ENCODE measurements around the gene RRAGD.
"Not testable (repeated sequence)": the region's sequence is repeated elsewhere in the genome, so short reads cannot be mapped to it uniquely, and the experiment has no call there.

RRAGD gene

GRCh38 chr6:89411145-89412070 lies 665 bp downstream of the RRAGD start:
- DNase-seq = peak; percentile 28

DNA sequence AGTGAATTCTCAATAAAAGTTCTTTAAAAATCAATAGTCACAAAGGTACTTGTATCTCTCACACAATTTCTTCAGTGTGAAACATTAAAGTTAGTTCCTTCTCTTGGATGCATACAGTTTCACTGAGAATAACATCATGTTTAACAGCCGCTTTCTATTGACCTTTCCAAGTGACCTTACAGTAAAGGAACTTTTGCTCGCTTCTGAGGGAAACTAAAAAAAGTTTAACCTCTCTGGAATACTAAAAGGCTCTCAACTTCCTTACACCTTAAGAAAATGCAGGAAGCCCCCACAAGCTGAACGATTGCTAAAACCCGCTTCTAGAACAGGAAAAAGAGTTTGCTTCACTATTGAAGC lies 1.3 kb downstream of the RRAGD start:
- no peak for DNase-seq

DNA sequence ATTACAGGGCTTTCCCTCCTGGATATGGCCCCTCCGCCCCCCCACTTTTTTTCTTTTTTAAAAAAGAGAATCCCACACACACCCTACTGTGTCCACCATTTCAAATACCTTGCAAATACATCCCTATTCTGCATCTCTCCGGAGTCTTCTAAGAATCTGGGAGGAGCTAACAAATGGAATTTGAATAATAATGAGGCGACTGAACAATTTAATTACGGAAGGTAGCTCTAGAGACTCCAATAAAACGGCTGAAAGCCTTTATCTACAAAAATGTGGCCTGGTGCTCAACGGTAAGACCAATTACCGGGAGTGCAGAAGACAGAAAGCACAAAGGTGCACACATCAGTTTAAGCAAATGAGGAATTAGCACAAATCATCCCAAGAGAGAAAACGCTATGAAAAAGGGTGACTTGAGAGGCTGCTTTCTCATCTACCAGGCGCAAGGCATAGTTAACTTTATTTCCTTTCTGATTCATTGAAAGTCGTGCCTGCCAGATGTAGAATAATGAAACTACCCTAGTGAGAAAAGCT lies 1.8 kb downstream of the RRAGD start:
- no peak for DNase-seq

- no peak for DNase-seq
Measured at GRCh38 chr6:89409461-89410035, 2.5 kb downstream of the RRAGD start.

GRCh38 chr6:89406141-89406540 lies 5.9 kb downstream of the RRAGD start:
- DNase-seq = no peak

DNA sequence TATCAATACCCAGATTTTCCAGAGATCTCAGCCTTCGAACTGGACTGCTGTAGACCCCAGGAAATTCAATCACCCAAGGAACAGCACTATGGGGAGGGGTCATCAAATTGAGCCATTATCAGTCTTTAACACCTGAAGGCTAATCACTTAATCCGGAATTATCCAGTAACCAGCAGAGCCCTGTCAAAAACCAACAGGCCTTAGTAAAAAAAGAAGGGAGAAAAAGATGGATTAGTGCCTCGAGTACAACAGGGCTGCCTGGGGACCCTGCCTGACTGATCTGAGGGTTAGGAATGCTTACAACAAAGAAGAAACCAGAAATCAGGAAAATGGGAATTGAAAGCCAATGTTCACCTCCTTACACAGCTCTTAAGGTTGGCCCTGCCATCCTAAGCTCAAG lies 7.6 kb downstream of the RRAGD start:
- no peak for DNase-seq

DNA sequence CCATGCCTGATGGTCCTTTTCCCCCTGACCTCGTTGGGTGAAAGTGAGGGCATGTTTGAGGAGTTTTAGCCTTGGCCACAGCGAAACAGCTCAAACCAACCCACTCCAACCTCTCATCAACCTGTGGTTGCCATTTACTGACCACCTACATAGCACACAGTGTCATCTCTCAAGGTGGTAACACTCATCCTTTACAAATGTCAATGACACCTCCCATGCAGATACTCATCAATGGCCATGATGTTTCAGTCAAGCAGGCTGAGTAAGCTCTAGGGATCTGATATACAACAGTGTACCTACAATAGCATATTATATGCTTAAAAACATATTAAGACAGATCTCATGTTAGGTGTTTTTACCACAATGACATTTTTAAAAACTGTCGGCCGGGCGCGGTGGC lies 9.3 kb downstream of the RRAGD start:
- no peak for DNase-seq

DNA sequence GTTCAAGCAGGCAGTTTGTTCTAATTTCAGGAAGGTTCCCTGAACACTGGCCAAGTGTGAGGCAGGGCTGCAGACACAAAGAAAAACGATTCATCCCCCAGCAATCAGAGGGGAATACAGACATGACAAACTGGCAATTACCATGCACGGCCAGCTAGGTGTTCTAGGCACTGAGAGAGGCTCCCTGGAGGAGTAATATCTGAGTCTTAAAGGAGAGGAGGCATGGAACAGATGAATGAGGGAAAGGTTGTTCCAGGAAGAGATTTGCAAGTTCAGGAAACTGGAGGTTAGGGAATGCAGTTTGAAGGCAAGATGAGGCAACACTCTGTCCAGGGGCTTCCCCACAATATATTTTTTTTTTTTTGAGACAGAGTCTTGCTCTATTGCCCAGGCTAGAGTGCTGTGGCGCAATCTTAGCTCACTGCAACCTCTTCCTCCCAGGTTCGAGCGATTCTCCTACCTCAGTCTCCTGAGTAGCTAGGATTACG lies 11.1 kb downstream of the RRAGD start:
- no peak for DNase-seq

DNA sequence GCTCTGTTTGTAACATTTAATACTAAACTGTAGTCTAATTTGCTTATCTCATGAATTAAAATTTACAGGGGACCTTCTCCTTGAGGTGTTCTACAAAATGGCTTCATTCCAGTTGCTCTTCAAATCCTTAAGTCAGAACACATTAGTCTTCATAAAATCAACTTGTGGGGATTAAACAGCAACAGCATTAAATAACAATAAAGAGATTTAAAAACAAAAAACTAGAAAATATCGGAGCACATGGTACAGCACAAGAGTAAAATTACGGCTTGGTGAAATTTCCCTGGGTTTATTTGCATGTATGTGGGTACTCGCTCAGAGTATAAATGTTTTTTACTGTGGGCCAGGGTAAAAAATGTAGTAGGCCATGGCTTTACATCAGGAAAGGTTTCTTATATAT lies 12.0 kb downstream of the RRAGD start:
- DNase-seq = no peak

GRCh38 chr6:89398762-89399525 lies 13.1 kb downstream of the RRAGD start:
- no peak for DNase-seq

DNA sequence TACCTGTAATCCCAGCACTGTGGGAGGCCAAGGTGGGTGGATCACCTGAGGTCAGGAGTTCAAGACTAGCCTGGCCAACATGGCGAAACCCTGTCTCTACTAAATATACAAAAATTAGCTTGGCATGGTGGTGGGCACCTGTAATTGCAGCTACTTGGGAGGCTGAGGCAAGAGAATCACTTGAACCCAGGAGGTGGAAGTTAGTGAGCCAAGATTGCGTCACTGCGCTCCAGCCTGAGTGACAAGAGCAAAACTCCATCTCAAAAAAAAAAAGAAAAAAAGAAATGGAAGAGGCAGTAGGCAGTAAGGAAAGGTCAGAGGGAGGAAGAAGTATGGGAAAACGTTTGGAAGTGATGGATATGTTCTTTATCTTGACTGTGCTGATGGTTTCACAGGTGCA lies 14.2 kb downstream of the RRAGD start:
- DNase-seq = not testable (repeated sequence)

GRCh38 chr6:89393659-89394058 lies 18.4 kb downstream of the RRAGD start:
- no peak for DNase-seq

GRCh38 chr6:89392823-89393222 lies 19.2 kb downstream of the RRAGD start:
- no peak for DNase-seq

DNA sequence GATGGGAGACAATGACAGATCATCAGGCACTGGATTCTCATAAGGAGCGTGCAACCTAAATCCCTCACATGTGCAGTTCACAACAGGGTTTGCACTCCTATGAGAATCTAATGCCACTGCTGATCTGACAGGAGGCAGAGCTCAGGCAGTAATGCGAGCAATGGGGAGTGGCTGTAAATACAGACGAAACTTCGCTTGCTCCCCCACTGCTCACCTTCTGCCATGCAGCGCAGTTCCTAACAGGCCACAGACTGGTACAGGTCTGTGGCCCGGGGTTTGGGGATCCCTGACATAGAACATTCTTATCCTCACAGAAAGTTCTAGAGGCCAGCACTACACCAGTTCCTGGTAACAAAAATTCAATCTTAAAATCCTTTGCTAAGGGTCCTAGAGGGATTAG lies 23.2 kb downstream of the RRAGD start:
- no peak for DNase-seq

DNA sequence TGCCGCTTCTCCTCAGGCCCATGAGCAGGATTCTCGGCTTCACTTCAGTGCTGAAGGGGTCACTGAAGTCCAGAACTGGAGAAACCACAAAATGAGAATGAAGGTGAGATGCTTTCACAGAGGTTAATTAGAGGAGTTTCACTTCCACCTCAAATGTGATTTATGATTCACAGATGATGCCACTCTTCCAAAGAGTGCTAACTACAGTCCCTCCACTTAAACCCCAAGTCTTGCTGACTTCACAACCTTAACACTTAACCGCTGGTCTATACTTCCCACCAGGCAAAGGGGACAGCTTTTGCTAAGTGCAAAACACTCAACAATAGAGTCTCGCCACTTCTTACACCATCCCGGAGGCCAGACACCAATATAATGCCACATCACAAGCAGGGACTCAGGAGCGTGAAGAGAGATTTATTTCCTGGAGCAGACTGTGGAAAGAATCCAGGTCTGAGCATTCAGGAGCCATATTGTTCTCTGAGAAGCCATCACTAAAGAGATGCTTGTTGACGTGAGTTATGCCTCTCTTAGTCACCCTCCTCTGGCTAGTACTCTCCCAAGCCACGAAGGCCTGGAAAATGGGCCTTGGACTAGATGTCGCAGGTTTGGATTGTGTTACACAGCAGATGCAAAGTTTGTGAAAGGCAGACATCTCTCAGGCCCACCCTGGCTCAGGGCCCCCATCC lies 24.4 kb downstream of the RRAGD start:
- DNase-seq = no peak

DNA sequence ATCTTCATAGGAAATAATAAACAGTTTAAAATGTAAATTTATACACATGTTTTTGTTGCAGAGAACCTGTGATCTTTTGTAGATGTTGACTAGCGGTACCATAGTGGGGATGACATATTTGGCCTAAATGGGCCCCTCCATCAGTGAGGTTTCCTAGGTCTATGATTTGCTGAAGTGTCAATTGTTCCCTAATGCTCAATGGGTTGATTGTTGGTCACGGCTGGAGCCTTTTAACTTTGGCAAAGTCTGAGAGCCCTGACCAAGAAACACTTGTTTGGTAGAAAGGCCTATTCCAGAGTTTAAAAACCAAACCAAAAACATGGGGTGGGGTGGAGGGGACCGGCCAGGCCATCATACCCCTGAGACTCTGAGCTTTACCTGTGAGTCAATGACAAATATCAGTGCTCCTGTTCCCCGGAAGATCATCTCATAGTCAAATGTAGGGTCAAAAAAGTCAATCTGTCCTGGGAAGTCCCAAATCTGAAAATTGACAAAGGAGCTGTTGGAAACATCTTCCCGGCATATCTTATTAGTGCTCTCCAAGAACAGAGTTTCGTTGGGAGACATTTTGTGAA lies 25.1 kb downstream of the RRAGD start:
- no peak for DNase-seq

- DNase-seq = no peak
Measured at GRCh38 chr6:89385846-89386245, 26.2 kb downstream of the RRAGD start.

DNA sequence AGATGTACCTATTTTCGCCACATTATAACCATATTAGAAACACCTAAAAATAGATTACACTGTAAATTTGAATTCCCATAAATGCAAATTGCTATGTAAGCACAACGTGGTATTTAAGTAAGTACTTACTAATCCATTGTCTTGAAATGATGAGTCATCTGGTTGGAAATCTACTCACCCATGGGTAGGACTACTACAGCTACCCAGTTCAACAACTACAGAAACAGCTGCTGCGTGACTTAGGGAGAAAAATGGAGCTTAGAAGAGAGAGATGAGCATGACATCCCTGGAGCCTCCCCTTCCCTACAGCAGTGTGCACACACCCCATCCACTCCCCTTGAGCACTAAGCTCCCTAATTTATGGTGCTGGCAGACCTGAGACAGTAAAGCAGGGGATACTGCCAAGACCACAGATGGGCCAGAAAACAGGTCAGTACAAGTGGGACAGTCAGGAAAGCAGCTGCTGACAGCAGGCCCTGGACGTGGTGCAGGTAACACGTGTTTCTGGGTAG lies 26.9 kb downstream of the RRAGD start:
- no peak for DNase-seq

- no peak for DNase-seq
Measured at GRCh38 chr6:89381031-89381430, 31.0 kb downstream of the RRAGD start.

DNA sequence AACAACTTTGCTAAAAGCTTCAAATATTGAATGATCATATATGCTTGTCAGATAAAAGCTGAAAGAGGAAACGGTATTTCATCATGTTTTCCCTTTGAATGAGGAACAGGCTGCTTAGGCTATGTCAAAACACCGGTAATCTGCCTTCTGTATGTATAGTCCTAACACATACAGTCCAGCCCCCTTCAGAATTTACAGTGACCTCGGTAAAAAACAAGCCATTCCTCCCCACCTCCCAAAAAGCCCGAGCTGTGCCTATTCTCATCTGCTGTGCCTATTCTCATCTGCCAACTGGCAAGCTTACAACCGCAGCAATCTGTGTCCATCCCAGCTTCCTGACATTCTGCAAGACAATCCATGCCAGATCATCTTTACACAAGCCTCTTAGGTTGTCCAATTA lies 32.8 kb downstream of the RRAGD start:
- no peak for DNase-seq

GRCh38 chr6:89378628-89379027 lies 33.4 kb downstream of the RRAGD start:
- DNase-seq = no peak

Data from activated naive CD4-positive, alpha-beta T cell treated with Interleukin-2 at 50 U/mL for 16 hours (primary cell).